Measurements from ENCODE around the gene AKAP14.
A peak's percentile ranks its signal among the peaks of the same experiment; 100 is the strongest.

AKAP14 gene

DNA sequence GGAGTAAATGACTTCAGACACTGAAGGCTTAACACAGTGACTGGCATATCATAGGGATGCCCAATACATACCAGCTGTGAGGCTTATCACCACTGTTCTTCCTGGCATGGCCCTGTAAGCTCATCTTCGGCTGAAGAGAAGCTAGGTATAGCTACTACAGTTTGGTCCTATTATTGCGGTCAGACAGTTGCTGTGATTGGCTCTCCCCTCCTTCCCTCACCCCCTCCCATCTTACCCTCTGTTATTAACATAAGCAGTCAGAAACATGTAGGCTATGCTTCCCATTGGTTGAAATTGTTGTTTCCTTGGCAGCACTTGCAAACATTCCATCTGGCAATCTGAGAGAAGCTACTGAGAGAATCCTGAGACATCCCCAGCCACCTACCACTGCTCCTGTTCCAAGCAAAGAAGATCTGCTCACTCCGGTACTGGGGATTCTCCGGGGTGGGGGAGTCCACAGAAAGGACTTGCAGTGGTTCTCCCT lies at the start of gene AKAP14:
Gene AKAP14 (plus strand): TSS at position 51 of the 484 bp plus-strand sequence. CDS start 7,331 bp downstream, outside the sequence.
- Histone ChIP-seq H3K36me3 (ENCODE audit: insufficient read depth, low read length) (no peaks in the 10 kb centered on the region), H3K9ac (ENCODE audit: low read length) (no peak within 1 kb of the TSS), H3K4me1 (ENCODE audit: insufficient read depth, low read length) (no peaks in the 10 kb centered on the region), H3K27ac (ENCODE audit: low read depth, low read length) (no peak within 1 kb of the TSS), H3K27me3 (ENCODE audit: control insufficient read depth in 1 of 2, insufficient read depth in 2 of 2, low read length in 2 of 2) (peaks cover 0 to 5% of the 10 kb centered on the region in 2 donors), H3K4me3 (ENCODE audit: low read depth in 1 of 2, low read length in 2 of 2) (no peak within 1 kb of the TSS), H3K9me3 (ENCODE audit: low read length) (no peaks in the 10 kb centered on the region)

DNA sequence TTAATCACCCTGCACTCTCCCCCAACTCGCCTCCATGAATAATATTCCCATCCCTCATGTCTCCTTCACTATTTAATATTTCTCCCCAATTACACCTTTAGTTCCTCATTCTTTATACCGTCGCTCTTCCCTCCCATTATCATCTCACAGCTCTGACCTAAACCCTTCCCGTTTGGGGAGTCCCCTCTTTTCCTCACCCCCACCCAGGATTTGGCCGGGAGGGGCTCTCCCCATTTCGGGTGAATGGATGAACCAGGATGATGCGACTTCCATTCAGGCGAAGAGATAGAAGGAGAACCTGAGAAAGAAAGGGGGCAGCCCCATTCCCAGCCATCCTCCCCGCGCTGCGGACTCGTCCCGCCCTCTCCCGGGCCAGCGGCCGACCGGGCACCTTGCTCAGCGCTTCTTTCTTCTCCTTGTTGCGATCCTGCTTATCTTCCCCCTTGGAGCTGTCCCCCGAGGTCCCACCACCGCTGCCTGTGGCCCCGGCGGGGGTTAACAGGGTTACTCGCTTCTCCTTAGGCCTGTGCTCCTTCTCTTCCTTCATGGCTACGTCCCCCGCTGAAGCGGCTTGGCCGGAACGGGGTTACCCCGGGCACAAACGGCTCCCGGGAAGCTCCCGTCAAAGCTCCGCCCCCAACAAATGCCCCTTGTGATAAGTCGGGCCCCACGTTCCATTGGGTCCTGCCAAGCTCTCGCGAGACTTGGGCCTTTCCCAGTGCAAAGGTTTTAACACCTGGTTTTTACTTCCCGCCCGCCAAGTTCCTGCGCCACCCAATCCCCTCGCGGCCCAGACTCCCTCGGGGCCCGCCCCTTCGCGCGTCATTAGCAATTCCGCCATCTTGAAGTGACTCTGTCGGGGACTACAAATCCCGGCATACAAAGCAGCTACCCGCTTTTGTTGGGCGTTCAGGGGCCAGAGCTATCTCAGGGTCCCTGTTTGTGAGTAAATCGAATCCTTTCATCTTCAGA lies 43.0 kb upstream of the AKAP14 start, which contains the start of gene UPF3B:
Gene UPF3B (minus strand): TSS at position 582 of the 972 bp plus-strand sequence. CDS start 35 bp downstream, at position 547.
- H3K4me1 ChIP-seq (ENCODE audit: insufficient read depth, low read length), result no peaks in the 10 kb centered on the region
- peak within 1 kb of the TSS; percentile 81 for H3K27ac ChIP-seq (ENCODE audit: low read depth, low read length)
- peak within 1 kb of the TSS; percentile 48 to 72 for H3K4me3 ChIP-seq (ENCODE audit: low read depth in 1 of 2, low read length in 2 of 2)
- H3K36me3 ChIP-seq (ENCODE audit: insufficient read depth, low read length), result no peaks in the 10 kb centered on the region
- no peaks in the 10 kb centered on the region for H3K27me3 ChIP-seq (ENCODE audit: control insufficient read depth in 1 of 2, insufficient read depth in 2 of 2, low read length in 2 of 2)
- H3K9me3 ChIP-seq (ENCODE audit: low read length), result no peaks in the 10 kb centered on the region
- peak within 1 kb of the TSS; percentile 73 for H3K9ac ChIP-seq (ENCODE audit: low read length)

DNA sequence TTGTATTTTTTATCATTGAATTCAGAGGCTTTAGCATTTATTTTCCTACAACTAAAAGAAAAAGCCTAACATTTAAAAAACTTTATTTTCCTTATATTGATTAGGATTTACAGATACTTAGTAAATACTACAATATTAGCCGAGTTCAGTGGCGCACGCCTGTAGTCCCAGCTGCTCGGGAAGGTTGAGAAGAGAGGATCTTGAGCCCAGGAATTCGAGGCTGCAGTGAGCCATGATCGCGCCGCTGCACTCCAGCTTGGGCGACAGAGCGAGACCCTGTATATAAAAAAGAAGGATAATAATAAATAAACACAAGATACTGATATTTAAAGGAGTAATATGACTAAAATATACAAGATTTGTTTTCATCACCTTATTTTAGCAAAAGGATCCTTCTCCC lies 42.2 kb upstream of the AKAP14 start:
- H3K9ac ChIP-seq (ENCODE audit: low read length), result no peak overlapping the region
- peak overlapping the region; percentile 29 to 38 for H3K4me3 ChIP-seq (ENCODE audit: low read depth in 1 of 2, low read length in 2 of 2)
- peak overlapping the region; percentile 55 for H3K27ac ChIP-seq (ENCODE audit: low read depth, low read length)
- no peaks in the 10 kb centered on the region for H3K9me3 ChIP-seq (ENCODE audit: low read length)
- no peaks in the 10 kb centered on the region for H3K27me3 ChIP-seq (ENCODE audit: control insufficient read depth in 1 of 2, insufficient read depth in 2 of 2, low read length in 2 of 2)
- H3K4me1 ChIP-seq (ENCODE audit: insufficient read depth, low read length), result no peaks in the 10 kb centered on the region
- no peaks in the 10 kb centered on the region for H3K36me3 ChIP-seq (ENCODE audit: insufficient read depth, low read length)

DNA sequence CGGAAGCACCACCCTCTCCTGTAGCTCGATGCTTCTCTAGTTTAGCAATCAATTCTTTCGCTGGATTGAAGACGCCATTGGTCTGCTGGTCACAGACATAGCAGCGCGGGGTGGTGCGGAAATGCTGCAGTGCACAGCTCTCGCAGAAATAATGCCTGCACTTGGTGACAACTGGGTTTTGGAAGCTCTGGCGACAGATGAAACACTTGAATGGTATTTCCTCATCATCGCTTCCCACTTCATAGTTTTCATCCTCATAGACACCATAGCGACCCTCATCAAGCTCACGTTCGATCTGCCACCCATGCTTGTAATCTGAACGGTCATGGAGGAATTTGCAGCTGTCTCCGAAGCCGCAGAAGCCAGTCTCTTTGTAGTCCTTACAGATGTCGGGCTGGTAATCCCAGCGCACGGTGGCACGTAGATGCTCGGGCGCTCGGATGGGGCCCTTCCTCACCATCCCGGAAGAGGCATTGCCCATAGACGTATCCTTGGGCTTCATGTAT lies 25.0 kb upstream of the AKAP14 start:
- peak overlapping the region; percentile 44 for H3K9ac ChIP-seq (ENCODE audit: low read length)
- H3K4me1 ChIP-seq (ENCODE audit: insufficient read depth, low read length), result no peaks in the 10 kb centered on the region
- no peaks in the 10 kb centered on the region for H3K27me3 ChIP-seq (ENCODE audit: control insufficient read depth in 1 of 2, insufficient read depth in 2 of 2, low read length in 2 of 2)
- no peaks in the 10 kb centered on the region for H3K36me3 ChIP-seq (ENCODE audit: insufficient read depth, low read length)
- H3K4me3 ChIP-seq (ENCODE audit: low read depth in 1 of 2, low read length in 2 of 2), result peak overlapping the region; percentile 74 to 77
- peak overlapping the region; percentile 85 for H3K27ac ChIP-seq (ENCODE audit: low read depth, low read length)
- H3K9me3 ChIP-seq (ENCODE audit: low read length), result no peaks in the 10 kb centered on the region

DNA sequence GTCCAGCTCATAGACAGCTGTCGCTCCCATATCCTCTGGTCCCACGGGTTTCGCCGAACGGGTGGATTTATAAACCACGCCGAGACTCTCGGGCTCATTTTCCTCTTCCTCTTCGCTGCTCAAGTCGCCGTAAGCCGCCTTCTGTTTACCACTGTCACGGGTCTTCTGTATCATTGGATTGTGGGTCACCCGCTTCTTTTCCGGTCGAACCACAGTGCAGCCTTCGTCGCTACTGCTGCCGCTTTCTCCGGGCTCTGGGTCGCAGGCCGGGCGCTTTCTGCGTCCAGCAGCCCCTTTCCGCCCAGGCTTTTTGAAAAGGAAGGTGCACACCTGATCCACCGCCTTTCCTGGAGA lies 24.5 kb upstream of the AKAP14 start:
- H3K36me3 ChIP-seq (ENCODE audit: insufficient read depth, low read length), result no peaks in the 10 kb centered on the region
- peak overlapping the region; percentile 74 to 77 for H3K4me3 ChIP-seq (ENCODE audit: low read depth in 1 of 2, low read length in 2 of 2)
- no peaks in the 10 kb centered on the region for H3K4me1 ChIP-seq (ENCODE audit: insufficient read depth, low read length)
- no peaks in the 10 kb centered on the region for H3K9me3 ChIP-seq (ENCODE audit: low read length)
- peak overlapping the region; percentile 85 for H3K27ac ChIP-seq (ENCODE audit: low read depth, low read length)
- peak overlapping the region; percentile 44 for H3K9ac ChIP-seq (ENCODE audit: low read length)
- H3K27me3 ChIP-seq (ENCODE audit: control insufficient read depth in 1 of 2, insufficient read depth in 2 of 2, low read length in 2 of 2), result no peaks in the 10 kb centered on the region

DNA sequence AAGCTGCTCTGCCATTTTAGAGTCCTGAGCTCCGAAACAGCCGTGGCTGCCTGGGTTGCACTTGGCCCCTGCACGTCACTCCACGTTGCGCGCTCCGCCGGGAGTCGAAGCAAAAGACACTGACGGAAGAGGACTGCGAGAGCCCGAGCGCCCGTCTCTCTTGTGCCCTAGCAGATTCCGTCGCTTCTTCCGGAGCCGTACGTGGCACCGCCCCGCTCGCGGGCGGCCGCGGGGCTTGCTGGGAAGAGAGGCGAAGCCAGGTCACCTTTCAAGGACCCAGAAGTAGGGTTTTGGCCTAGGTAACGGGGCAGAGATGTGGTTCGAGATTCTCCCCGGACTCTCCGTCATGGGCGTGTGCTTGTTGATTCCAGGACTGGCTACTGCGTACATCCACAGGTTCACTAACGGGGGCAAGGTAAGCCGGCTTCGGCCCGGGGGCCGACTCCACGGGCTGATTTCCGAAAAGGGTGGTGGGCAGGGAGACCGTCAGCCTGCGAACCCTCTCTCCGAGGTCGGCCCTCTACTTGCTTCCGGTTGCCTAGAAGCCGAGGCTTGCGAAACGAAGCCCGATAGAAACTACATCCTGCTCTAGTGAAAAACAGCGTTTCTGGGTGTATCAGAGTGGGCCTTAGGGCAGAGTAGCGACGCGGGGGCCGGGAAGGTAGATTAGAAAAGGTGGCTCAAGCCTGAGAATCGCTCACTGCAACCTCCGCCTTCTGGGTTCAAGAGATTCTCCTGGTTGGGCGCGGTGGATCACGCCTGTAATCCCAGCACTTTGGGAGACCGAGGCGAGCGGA lies 23.9 kb upstream of the AKAP14 start, which contains the start of the genes NDUFA1 and RNF113A:
Gene NDUFA1 (plus strand): TSS at position 234 of the 797 bp plus-strand sequence. CDS start 80 bp downstream, at position 314.
Gene RNF113A (minus strand): TSS at position 135 of the 797 bp plus-strand sequence. CDS start 120 bp downstream, at position 15.
- H3K9me3 ChIP-seq (ENCODE audit: low read length), result no peaks in the 10 kb centered on the region
- H3K9ac ChIP-seq (ENCODE audit: low read length), result peak within 1 kb of the TSS; percentile 90
- no peaks in the 10 kb centered on the region for H3K36me3 ChIP-seq (ENCODE audit: insufficient read depth, low read length)
- H3K27me3 ChIP-seq (ENCODE audit: control insufficient read depth in 1 of 2, insufficient read depth in 2 of 2, low read length in 2 of 2), result no peaks in the 10 kb centered on the region
- peak within 1 kb of the TSS; percentile 74 to 77 for H3K4me3 ChIP-seq (ENCODE audit: low read depth in 1 of 2, low read length in 2 of 2)
- H3K27ac ChIP-seq (ENCODE audit: low read depth, low read length), result peak within 1 kb of the TSS; percentile 85
- H3K4me1 ChIP-seq (ENCODE audit: insufficient read depth, low read length), result no peaks in the 10 kb centered on the region

DNA sequence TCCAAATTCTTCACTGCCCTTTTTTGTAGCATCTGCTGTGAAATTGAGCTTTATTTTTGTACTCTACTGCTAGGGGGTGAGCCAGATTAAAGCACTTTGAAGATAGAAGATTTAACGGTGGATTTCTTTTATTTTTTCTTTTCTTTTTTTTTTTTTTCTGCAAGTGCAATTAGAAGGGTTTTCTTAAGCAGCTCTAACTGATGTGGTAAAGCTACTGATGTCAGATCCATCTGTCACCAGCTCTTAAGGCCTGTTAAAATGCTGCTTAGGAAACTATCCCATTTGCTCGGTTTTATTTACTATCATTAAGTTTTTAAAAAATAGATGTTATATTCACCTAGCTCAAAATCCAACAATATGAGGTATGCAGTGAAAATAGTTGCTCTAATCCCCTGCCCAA lies 17.0 kb upstream of the AKAP14 start:
- Histone ChIP-seq H3K36me3 (ENCODE audit: insufficient read depth, low read length) (no peaks in the 10 kb centered on the region), H3K27ac (ENCODE audit: low read depth, low read length) (no peak overlapping the region), H3K27me3 (ENCODE audit: control insufficient read depth in 1 of 2, insufficient read depth in 2 of 2, low read length in 2 of 2) (no peaks in the 10 kb centered on the region), H3K4me3 (ENCODE audit: low read depth in 1 of 2, low read length in 2 of 2) (no peak overlapping the region), H3K4me1 (ENCODE audit: insufficient read depth, low read length) (no peaks in the 10 kb centered on the region), H3K9me3 (ENCODE audit: low read length) (no peaks in the 10 kb centered on the region), H3K9ac (ENCODE audit: low read length) (no peak overlapping the region)

DNA sequence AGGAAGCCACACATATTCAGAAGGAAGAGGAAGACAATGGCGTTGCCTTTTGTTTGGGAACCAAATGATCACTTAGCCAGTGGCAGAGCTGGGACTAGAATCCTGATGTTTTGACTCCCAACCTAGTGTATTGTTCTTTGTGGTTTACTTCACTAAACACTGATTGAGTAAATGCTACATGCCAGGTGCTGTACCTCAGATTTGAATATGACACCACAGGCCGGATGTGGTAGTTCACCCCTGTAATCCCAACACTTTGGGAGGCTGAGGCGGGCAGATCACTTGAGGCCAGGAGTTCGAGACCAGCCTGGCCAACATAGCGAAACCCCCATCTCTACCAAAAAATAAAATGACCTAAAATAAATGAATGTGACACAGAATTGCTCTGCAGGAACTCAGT lies 15.6 kb upstream of the AKAP14 start:
- H3K4me3 ChIP-seq (ENCODE audit: low read depth in 1 of 2, low read length in 2 of 2), result no peak overlapping the region
- H3K9me3 ChIP-seq (ENCODE audit: low read length), result no peaks in the 10 kb centered on the region
- H3K27me3 ChIP-seq (ENCODE audit: control insufficient read depth in 1 of 2, insufficient read depth in 2 of 2, low read length in 2 of 2), result no peaks in the 10 kb centered on the region
- H3K27ac ChIP-seq (ENCODE audit: low read depth, low read length), result no peak overlapping the region
- H3K4me1 ChIP-seq (ENCODE audit: insufficient read depth, low read length), result no peaks in the 10 kb centered on the region
- no peaks in the 10 kb centered on the region for H3K36me3 ChIP-seq (ENCODE audit: insufficient read depth, low read length)
- H3K9ac ChIP-seq (ENCODE audit: low read length), result no peak overlapping the region

DNA sequence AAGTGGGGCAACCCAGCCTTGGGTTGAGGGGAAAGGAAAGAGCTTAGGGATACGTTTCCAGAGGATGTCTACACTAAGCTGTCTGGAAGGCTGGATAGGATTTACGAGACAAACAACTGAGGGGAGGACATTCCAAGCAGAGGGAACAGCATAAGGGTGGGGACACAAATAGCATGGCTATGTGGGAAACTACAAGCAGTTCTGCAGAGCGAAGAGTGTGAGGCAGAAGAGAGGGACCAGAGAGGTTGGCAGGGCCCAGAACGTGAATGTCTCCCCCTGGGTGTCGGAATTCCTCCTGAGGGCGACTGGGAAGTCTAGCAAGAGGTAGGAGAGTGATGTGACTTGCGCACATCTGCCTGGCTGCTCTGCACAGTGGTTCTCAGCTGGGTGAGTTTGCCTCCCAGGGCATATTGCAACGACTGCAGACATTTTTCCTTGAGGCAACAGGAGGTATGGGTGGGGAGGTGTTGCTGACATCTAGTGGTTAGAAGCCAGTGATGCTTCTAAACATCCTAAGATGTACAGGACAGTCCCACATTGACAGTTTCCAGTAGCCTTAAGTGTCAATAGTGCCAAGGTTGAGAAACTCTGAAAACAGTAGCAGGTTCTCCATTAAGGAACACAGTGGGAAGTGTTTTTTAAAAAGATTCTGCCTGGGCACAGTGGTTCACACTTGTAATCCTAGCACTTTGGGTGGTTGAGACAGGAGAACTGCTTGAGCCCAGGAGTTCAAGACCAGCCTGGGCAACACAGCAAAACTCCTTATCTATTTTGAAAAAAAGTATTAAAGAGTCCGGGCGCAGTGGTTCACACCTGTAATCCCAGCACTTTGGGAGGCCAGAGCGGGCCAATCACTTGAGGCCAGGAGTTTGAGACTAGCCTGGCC lies 14.9 kb upstream of the AKAP14 start:
- no peak overlapping the region for H3K27ac ChIP-seq (ENCODE audit: low read depth, low read length)
- H3K4me1 ChIP-seq (ENCODE audit: insufficient read depth, low read length), result no peaks in the 10 kb centered on the region
- no peaks in the 10 kb centered on the region for H3K9me3 ChIP-seq (ENCODE audit: low read length)
- no peaks in the 10 kb centered on the region for H3K27me3 ChIP-seq (ENCODE audit: control insufficient read depth in 1 of 2, insufficient read depth in 2 of 2, low read length in 2 of 2)
- H3K9ac ChIP-seq (ENCODE audit: low read length), result no peak overlapping the region
- H3K4me3 ChIP-seq (ENCODE audit: low read depth in 1 of 2, low read length in 2 of 2), result no peak overlapping the region
- H3K36me3 ChIP-seq (ENCODE audit: insufficient read depth, low read length), result no peaks in the 10 kb centered on the region

DNA sequence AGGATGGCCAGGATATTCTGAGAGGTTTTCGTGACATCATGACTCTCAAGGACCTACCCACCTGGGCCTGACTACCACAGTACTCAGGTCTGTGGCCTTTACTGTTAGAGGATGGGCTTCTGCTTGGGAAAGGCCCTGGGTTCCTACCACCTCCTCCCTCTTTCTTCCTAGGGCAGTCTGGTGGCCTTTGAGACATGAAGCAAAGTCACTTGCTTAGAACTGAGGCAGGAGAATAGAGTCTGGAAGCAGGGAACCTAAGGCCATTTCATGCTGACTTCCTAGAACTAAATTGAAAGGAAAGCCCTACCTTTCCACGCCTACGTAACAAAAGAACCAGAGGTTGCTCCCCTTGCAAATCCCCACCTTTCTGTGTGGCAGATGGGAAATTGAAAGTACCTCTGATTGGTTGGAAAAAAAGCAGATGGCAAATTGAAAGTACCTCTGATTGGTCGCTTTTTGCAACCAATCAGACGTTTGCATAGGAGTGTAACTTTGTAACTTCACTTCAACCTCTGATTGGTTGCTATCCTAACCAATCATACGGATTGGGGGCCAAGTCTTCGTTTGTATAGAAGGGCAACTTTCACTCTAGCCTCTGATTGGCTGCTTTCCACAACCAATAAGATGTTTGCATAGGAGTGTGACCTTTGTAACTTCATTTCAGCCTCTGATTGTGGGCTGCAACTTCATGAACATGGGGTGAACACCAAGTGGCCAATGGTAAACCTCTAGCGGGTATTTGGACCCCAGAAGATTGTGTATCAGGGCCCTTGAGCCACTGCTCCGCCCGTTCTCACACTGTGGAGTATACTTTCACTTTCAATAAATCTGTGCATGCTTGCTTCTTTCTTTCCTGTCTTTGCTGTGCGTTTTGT lies 9.9 kb upstream of the AKAP14 start:
- Histone ChIP-seq H3K4me1 (ENCODE audit: insufficient read depth, low read length) (no peaks in the 10 kb centered on the region), H3K27me3 (ENCODE audit: control insufficient read depth in 1 of 2, insufficient read depth in 2 of 2, low read length in 2 of 2) (peaks cover 0 to 5% of the 10 kb centered on the region in 2 donors), H3K9me3 (ENCODE audit: low read length) (no peaks in the 10 kb centered on the region), H3K9ac (ENCODE audit: low read length) (no peak overlapping the region), H3K36me3 (ENCODE audit: insufficient read depth, low read length) (no peaks in the 10 kb centered on the region), H3K4me3 (ENCODE audit: low read depth in 1 of 2, low read length in 2 of 2) (no peak overlapping the region), H3K27ac (ENCODE audit: low read depth, low read length) (no peak overlapping the region)
